ENCODE measurements around the gene OBP2A.

OBP2A gene

DNA sequence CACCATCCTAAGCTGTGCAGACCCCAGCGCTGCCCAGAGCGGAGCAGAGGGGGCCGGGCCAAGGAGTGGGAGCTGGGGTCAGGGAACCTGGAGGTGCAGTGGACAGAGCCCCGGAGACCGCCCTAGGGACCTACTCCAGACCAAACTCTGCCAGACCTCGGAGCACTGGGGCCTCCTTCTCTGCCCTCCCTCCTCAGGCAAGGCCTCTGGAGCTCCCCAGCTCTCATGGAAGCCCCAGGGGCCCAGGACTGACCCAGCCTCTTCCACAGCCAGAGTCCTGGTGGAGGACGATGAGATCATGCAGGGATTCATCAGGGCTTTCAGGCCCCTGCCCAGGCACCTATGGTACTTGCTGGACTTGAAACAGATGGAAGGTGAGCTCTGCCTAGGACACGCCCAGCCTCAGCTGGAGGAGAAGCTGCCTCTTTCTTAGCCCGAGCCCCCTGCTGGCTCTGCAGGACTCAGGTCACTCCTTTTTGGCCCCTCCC, 19.3 kb downstream of the OBP2A start:
- Histone ChIP-seq H3K27me3 (ENCODE audit: insufficient read depth, low read length) (peaks cover 6% of the 10 kb centered on the region; the same call in 1 of the 2 replicates), H3K4me2 (ENCODE audit: low read length) (no peak overlapping the region), H3K9me2 (ENCODE audit: low read depth, low read length) (no peaks in the 10 kb centered on the region), H2AFZ (ENCODE audit: low read length) (no peak overlapping the region), H4K20me1 (ENCODE audit: insufficient read depth, low read length) (no peaks in the 10 kb centered on the region), H3K9me3 (ENCODE audit: low read length) (no peaks in the 10 kb centered on the region), H3K4me1 (ENCODE audit: insufficient read depth, low read length, severe bottlenecking) (no peaks in the 10 kb centered on the region), H3K4me3 (ENCODE audit: low read depth, low read length, poor library complexity, severe bottlenecking) (no peak overlapping the region), H3K27ac (ENCODE audit: low read depth, low read length, poor library complexity, severe bottlenecking) (no peak overlapping the region), H3K9ac (ENCODE audit: low read length) (no peak overlapping the region), H3K36me3 (ENCODE audit: insufficient read depth, low read length) (no peaks in the 10 kb centered on the region), H3F3A (ENCODE audit: insufficient read depth, low read length) (no peaks in the 10 kb centered on the region), H3K79me2 (ENCODE audit: insufficient read depth, low read length) (no peaks in the 10 kb centered on the region)
- TF ChIP-seq, protein P1, sequence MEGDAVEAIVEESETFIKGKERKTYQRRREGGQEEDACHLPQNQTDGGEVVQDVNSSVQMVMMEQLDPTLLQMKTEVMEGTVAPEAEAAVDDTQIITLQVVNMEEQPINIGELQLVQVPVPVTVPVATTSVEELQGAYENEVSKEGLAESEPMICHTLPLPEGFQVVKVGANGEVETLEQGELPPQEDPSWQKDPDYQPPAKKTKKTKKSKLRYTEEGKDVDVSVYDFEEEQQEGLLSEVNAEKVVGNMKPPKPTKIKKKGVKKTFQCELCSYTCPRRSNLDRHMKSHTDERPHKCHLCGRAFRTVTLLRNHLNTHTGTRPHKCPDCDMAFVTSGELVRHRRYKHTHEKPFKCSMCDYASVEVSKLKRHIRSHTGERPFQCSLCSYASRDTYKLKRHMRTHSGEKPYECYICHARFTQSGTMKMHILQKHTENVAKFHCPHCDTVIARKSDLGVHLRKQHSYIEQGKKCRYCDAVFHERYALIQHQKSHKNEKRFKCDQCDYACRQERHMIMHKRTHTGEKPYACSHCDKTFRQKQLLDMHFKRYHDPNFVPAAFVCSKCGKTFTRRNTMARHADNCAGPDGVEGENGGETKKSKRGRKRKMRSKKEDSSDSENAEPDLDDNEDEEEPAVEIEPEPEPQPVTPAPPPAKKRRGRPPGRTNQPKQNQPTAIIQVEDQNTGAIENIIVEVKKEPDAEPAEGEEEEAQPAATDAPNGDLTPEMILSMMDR (IDR thresholded peaks at IDR 0.05; ENCODE audit: low read length) = no peak
- TF ChIP-seq EZH2 (IDR thresholded peaks at IDR 0.05; ENCODE audit: borderline replicate concordance, low read length) = no peak

DNA sequence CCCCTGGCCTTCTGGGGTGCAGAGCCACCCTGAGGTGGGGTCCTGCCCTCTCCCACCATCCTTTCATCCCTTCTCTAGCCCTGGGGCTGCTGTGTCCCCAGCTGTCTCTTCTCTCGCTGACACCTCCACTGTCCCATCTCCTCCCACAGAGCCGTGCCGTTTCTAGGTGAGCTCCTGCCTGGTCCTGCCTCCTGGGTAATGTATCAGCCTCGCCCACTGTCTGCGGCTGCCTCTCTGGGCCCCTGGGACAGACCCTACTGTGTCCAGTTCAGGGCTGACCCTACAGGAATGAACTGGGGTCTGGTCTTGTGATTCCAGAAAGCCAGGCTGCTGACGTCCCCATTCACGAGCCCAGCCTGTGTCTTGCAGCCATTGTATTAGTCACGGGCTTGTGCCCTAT, 19.7 kb downstream of the OBP2A start:
- Histone ChIP-seq H3K27me3 (ENCODE audit: insufficient read depth, low read length) (peaks cover 6% of the 10 kb centered on the region; the same call in 1 of the 2 replicates), H3K4me1 (ENCODE audit: insufficient read depth, low read length, severe bottlenecking) (no peaks in the 10 kb centered on the region), H3K79me2 (ENCODE audit: insufficient read depth, low read length) (no peaks in the 10 kb centered on the region), H3K9ac (ENCODE audit: low read length) (no peak overlapping the region), H4K20me1 (ENCODE audit: insufficient read depth, low read length) (no peaks in the 10 kb centered on the region), H3K9me3 (ENCODE audit: low read length) (no peaks in the 10 kb centered on the region), H3K4me3 (ENCODE audit: low read depth, low read length, poor library complexity, severe bottlenecking) (no peak overlapping the region), H3K36me3 (ENCODE audit: insufficient read depth, low read length) (no peaks in the 10 kb centered on the region), H3K27ac (ENCODE audit: low read depth, low read length, poor library complexity, severe bottlenecking) (no peak overlapping the region), H3F3A (ENCODE audit: insufficient read depth, low read length) (no peaks in the 10 kb centered on the region), H3K9me2 (ENCODE audit: low read depth, low read length) (no peaks in the 10 kb centered on the region), H3K4me2 (ENCODE audit: low read length) (no peak overlapping the region), H2AFZ (ENCODE audit: low read length) (no peak overlapping the region)
- TF ChIP-seq, protein P1 (IDR thresholded peaks at IDR 0.05; ENCODE audit: low read length) = no peak
- TF ChIP-seq EZH2 (IDR thresholded peaks at IDR 0.05; ENCODE audit: borderline replicate concordance, low read length) = no peak

DNA sequence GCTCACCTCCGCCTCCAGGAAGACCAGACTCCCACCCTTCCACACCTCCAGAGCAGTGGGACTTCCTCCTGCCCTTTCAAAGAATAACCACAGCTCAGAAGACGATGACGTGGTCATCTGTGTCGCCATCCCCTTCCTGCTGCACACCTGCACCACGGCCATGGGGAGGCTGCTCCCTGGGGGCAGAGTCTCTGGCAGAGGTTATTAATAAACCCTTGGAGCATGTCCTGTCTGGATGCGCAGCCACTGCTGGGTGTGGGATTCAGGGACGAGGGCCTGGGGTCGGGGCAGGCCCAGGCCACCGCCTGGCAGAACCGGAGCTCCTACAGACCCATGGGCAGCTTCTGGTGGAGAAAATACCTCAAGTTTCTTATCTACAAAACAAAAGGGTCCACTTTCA, 20.6 kb downstream of the OBP2A start:
- no peaks in the 10 kb centered on the region for H4K20me1 ChIP-seq (ENCODE audit: insufficient read depth, low read length)
- H3K9me3 ChIP-seq (ENCODE audit: low read length) = no peaks in the 10 kb centered on the region
- H3K9ac ChIP-seq (ENCODE audit: low read length) = no peak overlapping the region
- no peaks in the 10 kb centered on the region for H3F3A ChIP-seq (ENCODE audit: insufficient read depth, low read length)
- peaks cover 6% of the 10 kb centered on the region; the same call in 1 of the 2 replicates for H3K27me3 ChIP-seq (ENCODE audit: insufficient read depth, low read length)
- TF ChIP-seq EZH2 (IDR thresholded peaks at IDR 0.05; ENCODE audit: borderline replicate concordance, low read length) = no peak
- no peaks in the 10 kb centered on the region for H3K79me2 ChIP-seq (ENCODE audit: insufficient read depth, low read length)
- no peak overlapping the region for H3K4me2 ChIP-seq (ENCODE audit: low read length)
- no peak overlapping the region for H2AFZ ChIP-seq (ENCODE audit: low read length)
- H3K4me3 ChIP-seq (ENCODE audit: low read depth, low read length, poor library complexity, severe bottlenecking) = no peak overlapping the region
- no peak overlapping the region for H3K27ac ChIP-seq (ENCODE audit: low read depth, low read length, poor library complexity, severe bottlenecking)
- no peaks in the 10 kb centered on the region for H3K4me1 ChIP-seq (ENCODE audit: insufficient read depth, low read length, severe bottlenecking)
- H3K9me2 ChIP-seq (ENCODE audit: low read depth, low read length) = no peaks in the 10 kb centered on the region
- H3K36me3 ChIP-seq (ENCODE audit: insufficient read depth, low read length) = no peaks in the 10 kb centered on the region

DNA sequence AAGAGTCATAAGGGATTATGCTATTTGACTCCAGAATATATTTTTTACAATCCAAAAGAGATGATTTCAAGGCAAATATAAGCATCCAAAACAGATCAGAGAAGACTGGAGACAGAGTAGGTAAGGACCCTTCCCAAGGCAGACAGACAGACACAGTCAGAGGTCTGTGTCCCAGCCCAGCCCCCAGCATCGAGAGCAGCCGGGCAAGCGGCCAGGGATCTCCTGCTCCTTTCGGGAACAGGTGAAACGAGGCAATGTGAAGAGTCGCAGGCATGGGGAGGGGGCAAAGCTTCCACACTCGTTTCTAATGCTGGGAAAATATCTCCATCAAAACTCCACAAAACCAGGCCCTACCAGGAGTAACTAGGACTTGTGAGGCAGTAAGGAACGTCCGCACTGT, 21.4 kb downstream of the OBP2A start:
- H3K9me2 ChIP-seq (ENCODE audit: low read depth, low read length) = no peaks in the 10 kb centered on the region
- H3K4me3 ChIP-seq (ENCODE audit: low read depth, low read length, poor library complexity, severe bottlenecking) = no peak overlapping the region
- H3K4me2 ChIP-seq (ENCODE audit: low read length) = no peak overlapping the region
- no peaks in the 10 kb centered on the region for H3K4me1 ChIP-seq (ENCODE audit: insufficient read depth, low read length, severe bottlenecking)
- H3K9ac ChIP-seq (ENCODE audit: low read length) = no peak overlapping the region
- no peaks in the 10 kb centered on the region for H3K36me3 ChIP-seq (ENCODE audit: insufficient read depth, low read length)
- no peaks in the 10 kb centered on the region for H3F3A ChIP-seq (ENCODE audit: insufficient read depth, low read length)
- no peaks in the 10 kb centered on the region for H3K79me2 ChIP-seq (ENCODE audit: insufficient read depth, low read length)
- no peak for TF ChIP-seq EZH2 (IDR thresholded peaks at IDR 0.05; ENCODE audit: borderline replicate concordance, low read length)
- TF ChIP-seq, protein P1 (IDR thresholded peaks at IDR 0.05; ENCODE audit: low read length) = no peak
- no peaks in the 10 kb centered on the region for H4K20me1 ChIP-seq (ENCODE audit: insufficient read depth, low read length)
- H3K27me3 ChIP-seq (ENCODE audit: insufficient read depth, low read length) = peaks cover 6% of the 10 kb centered on the region; the same call in 1 of the 2 replicates
- no peaks in the 10 kb centered on the region for H3K9me3 ChIP-seq (ENCODE audit: low read length)
- no peak overlapping the region for H3K27ac ChIP-seq (ENCODE audit: low read depth, low read length, poor library complexity, severe bottlenecking)
- H2AFZ ChIP-seq (ENCODE audit: low read length) = no peak overlapping the region

Data from OCI-LY1 (cell line).